CD14-positive monocyte (primary cell): ENCODE results near the gene RBM17. TPM values are rescaled to one million over a fixed set of nuclear protein-coding genes. Genes with fewer than 3 reads are reported as not detected.

ENCODE experiments used
- DNase-seq, 3 donors: peaks; one replicate each; pipeline ENCODE4 v3.0.0-alpha.2; 2011 to 2022
- H2AFZ ChIP-seq: 2 replicates; pipeline ENCODE4 v1.6.0; 2012; ENCODE audit warnings: mild to moderate bottlenecking, low read depth, low read length, inconsistent platforms; ENCODE audit not compliant: insufficient read depth, poor library complexity, severe bottlenecking
- H3K27ac ChIP-seq, 2 donors: 1 replicate in 1 of 2; 2 replicates in 1 of 2; pipeline ENCODE4 v1.5.1; 2012 to 2013; ENCODE audit warnings: low read length in 2 of 2, control low read depth in 1 of 2, inconsistent platforms in 1 of 2, low read depth in 1 of 2, mild to moderate bottlenecking in 1 of 2
- H3K27me3 ChIP-seq, 2 donors: one replicate each; pipeline versions ENCODE4 v1.6.0 to v1.6.1; 2011 to 2013; ENCODE audit warnings: low read length in 2 of 2; ENCODE audit not compliant: control insufficient read depth in 2 of 2, insufficient read depth in 2 of 2
- H3K36me3 ChIP-seq, 2 donors: replicated peaks in 1 of 2; 1 replicate in 1 of 2; 2 replicates in 1 of 2; pipeline versions ENCODE4 v1.5.1 to v1.6.1; 2012 to 2013; ENCODE audit warnings: low read length in 2 of 2, control low read depth in 1 of 2, inconsistent platforms in 1 of 2, mild to moderate bottlenecking in 1 of 2; ENCODE audit not compliant: insufficient read depth in 2 of 2, control insufficient read depth in 1 of 2
- H3K4me1 ChIP-seq, 2 donors: 1 replicate in 1 of 2; 2 replicates in 1 of 2; pipeline versions ENCODE4 v1.5.1 to v1.6.1; 2012 to 2013; ENCODE audit warnings: low read length in 2 of 2, control low read depth in 1 of 2, inconsistent platforms in 1 of 2, mild to moderate bottlenecking in 1 of 2, moderate library complexity in 1 of 2; ENCODE audit not compliant: insufficient read depth in 2 of 2, control insufficient read depth in 1 of 2
- H3K4me2 ChIP-seq: replicated peaks from 2 replicates; pipeline ENCODE3; 2012; ENCODE audit warnings: low read length, moderate library complexity, mild to moderate bottlenecking; ENCODE audit not compliant: poor library complexity, severe bottlenecking; ENCODE audit errors: extremely low read depth
- H3K4me3 ChIP-seq, 3 experiments: fragments of 200-600 bp in 1 of 3; sonication (generic) in 1 of 3; replicated peaks in 1 of 3; 1 replicate in 2 of 3; 2 replicates in 1 of 3; pipeline ENCODE4 v1.5.1; 2011 to 2013; ENCODE audit warnings: low read length in 3 of 3, mild to moderate bottlenecking in 3 of 3, control low read depth in 2 of 3, low read depth in 2 of 3, inconsistent platforms in 1 of 3, moderate library complexity in 1 of 3
- H3K79me2 ChIP-seq: 2 replicates; pipeline ENCODE4 v1.6.0; 2012; ENCODE audit warnings: mild to moderate bottlenecking, control low read depth, inconsistent platforms, low read length, moderate library complexity; ENCODE audit not compliant: insufficient read depth
- H3K9ac ChIP-seq: 2 replicates; pipeline ENCODE4 v1.6.0; 2017; ENCODE audit warnings: low read length, mild to moderate bottlenecking; ENCODE audit not compliant: insufficient read depth, poor library complexity, severe bottlenecking
- H3K9me3 ChIP-seq, 2 donors: replicated peaks in 1 of 2; 1 replicate in 1 of 2; 2 replicates in 1 of 2; pipeline versions ENCODE4 v1.5.1 to v1.6.1; 2012 to 2013; ENCODE audit warnings: low read length in 2 of 2, control low read depth in 1 of 2; ENCODE audit not compliant: control insufficient read depth in 1 of 2, insufficient read depth in 1 of 2
- H4K20me1 ChIP-seq: 2 replicates; pipeline ENCODE4 v1.6.0; 2012; ENCODE audit warnings: mild to moderate bottlenecking, low read length, control low read depth, moderate library complexity; ENCODE audit not compliant: insufficient read depth
- H3K27ac Mint-ChIP-seq, 7 donors: one replicate each; pipeline ENCODE4 v1.8.0; 2020; ENCODE audit warnings: mild to moderate bottlenecking in 7 of 7, mixed read lengths in 7 of 7, moderate library complexity in 6 of 7, inconsistent platforms in 2 of 7
- H3K27me3 Mint-ChIP-seq, 3 donors: one replicate each; pipeline ENCODE4 v1.8.0; 2021 to 2022; ENCODE audit warnings: low read depth in 3 of 3, mild to moderate bottlenecking in 3 of 3, mixed read lengths in 3 of 3, moderate library complexity in 3 of 3, inconsistent platforms in 1 of 3
- H3K36me3 Mint-ChIP-seq, 2 donors: one replicate each; pipeline ENCODE4 v1.8.0; 2020; ENCODE audit warnings: mixed read lengths in 2 of 2, inconsistent platforms in 1 of 2, mild to moderate bottlenecking in 1 of 2
- H3K4me1 Mint-ChIP-seq: one replicate; pipeline ENCODE4 v1.8.0; 2020; ENCODE audit warnings: mild to moderate bottlenecking, mixed read lengths
- H3K4me3 Mint-ChIP-seq, 2 donors: one replicate each; pipeline ENCODE4 v1.8.0; 2020; ENCODE audit warnings: mild to moderate bottlenecking in 2 of 2, mixed read lengths in 2 of 2, moderate library complexity in 1 of 2
- H3K9me3 Mint-ChIP-seq, 7 donors: one replicate each; pipeline ENCODE4 v1.8.0; 2020 to 2022; ENCODE audit warnings: mixed read lengths in 7 of 7, mild to moderate bottlenecking in 6 of 7, moderate library complexity in 6 of 7, inconsistent platforms in 2 of 7
- WGBS: methylation state at CpG from one replicate; pipeline ENCODE4 v1.1.5; 2013; ENCODE audit warnings: missing lambda C conversion rate; ENCODE audit not compliant: insufficient coverage; 5-methylcytosine and 5-hydroxymethylcytosine counted together
- intact Hi-C, 2 donors: fragments of 100-400 bp; cut with micrococcal nuclease; formaldehyde crosslinking; loops; one replicate each; pipeline versions ENCODE4 v1.15.0 to v1.15.1; 2023
- polyA plus RNA-seq, 3 donors: library from polyadenylated mRNA; depleted of rRNA in 1 of 3; unstranded in 2 of 3; stranded (reverse) in 1 of 3; fragments of 300-500 nt in 2 of 3; fragments of >200 nt in 1 of 3; fragmentation: Illumina TruSeq in 2 of 3; gene quantifications; 1 replicate in 2 of 3; 2 replicates in 1 of 3; pipeline ENCODE4 v1.2.3, GENCODE V29; 2012 to 2021
- TF ChIP-seq, protein P1 (sequence below): fragments of 200-600 bp; IDR thresholded peaks from one replicate; pipeline ENCODE4 v1.8.0; 2022; ENCODE audit warnings: antibody characterized with exemption, mild to moderate bottlenecking

RBM17 gene
- polyA plus RNA-seq, 3 donors, result 37.2 to 51.4 (median 44.5) TPM

DNA sequence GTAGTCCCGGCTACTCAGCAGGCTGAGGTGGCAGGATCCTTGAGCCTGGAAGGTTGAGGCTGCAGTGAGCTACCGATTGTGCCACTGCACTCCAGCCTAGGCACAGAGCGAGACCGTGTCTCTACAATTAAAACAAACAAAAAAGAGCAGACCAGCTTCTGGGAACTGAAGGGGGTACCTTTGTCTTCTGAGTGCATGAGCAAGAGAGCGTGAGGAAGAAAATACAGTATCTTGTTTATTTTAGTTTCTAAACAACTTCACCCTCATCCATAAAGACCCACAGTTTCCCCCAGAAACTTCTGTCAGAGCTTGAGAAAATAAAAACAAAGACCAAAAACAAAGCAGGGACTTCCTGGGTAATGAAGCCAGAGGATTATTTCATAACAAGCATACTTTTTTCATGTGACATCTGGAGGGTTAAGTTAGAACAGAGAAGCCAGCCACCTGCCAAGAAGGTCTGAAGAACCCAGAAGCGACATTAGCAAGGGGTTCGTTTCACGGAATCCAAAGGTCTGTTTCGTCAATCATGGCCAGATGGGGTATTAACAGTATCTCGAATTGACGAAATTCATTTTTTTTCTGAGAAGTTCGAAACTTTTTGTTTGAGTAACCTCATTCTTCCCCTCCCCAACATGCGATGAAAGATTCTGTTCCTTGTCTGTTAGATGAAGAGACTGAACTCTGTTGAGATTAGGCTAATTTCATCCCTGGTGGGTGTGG is 16.5 kb upstream of the RBM17 start:
- Histone ChIP-seq H3K36me3 (no peaks in the 10 kb centered on the region), H4K20me1 (no peaks in the 10 kb centered on the region), H3K4me3 (peak overlapping the region in 1 of 3 experiments; percentile 27), H3K4me2 (peak overlapping the region; percentile 35), H3K79me2 (no peaks in the 10 kb centered on the region), H2AFZ (peak overlapping the region; percentile 34), H3K27me3 (no peaks in the 10 kb centered on the region), H3K9ac (no peak overlapping the region), H3K9me3 (no peaks in the 10 kb centered on the region), H3K27ac (peak overlapping the region in 1 of 2 donors; percentile 63), H3K4me1 (peaks cover 51 to 56% of the 10 kb centered on the region in 2 donors)
- TF ChIP-seq, protein P1, sequence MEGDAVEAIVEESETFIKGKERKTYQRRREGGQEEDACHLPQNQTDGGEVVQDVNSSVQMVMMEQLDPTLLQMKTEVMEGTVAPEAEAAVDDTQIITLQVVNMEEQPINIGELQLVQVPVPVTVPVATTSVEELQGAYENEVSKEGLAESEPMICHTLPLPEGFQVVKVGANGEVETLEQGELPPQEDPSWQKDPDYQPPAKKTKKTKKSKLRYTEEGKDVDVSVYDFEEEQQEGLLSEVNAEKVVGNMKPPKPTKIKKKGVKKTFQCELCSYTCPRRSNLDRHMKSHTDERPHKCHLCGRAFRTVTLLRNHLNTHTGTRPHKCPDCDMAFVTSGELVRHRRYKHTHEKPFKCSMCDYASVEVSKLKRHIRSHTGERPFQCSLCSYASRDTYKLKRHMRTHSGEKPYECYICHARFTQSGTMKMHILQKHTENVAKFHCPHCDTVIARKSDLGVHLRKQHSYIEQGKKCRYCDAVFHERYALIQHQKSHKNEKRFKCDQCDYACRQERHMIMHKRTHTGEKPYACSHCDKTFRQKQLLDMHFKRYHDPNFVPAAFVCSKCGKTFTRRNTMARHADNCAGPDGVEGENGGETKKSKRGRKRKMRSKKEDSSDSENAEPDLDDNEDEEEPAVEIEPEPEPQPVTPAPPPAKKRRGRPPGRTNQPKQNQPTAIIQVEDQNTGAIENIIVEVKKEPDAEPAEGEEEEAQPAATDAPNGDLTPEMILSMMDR, result no peak
- H3K4me3 Mint-ChIP-seq, result peak overlapping the region; percentile 15 to 20
- intact Hi-C loops, result no loop called here
- H3K36me3 Mint-ChIP-seq, result peaks cover 0 to 5% of the 10 kb centered on the region in 2 donors
- peaks cover 0 to 2% (median 0%) of the 10 kb centered on the region in 7 donors for H3K9me3 Mint-ChIP-seq
- peak overlapping the region in 6 of 7 donors; percentile 0 to 87 (median 58) for H3K27ac Mint-ChIP-seq
- DNase-seq, result no peak
- 18% methylated on average over 3 of the region's 13 CpGs for WGBS
- H3K27me3 Mint-ChIP-seq, result peaks cover 0 to 4% (median 4%) of the 10 kb centered on the region in 3 donors
- H3K4me1 Mint-ChIP-seq, result peaks cover 60% of the 10 kb centered on the region

GRCh38 chr10:6074489-6075301 is 14.1 kb upstream of the RBM17 start:
- Histone ChIP-seq H3K36me3 (no peaks in the 10 kb centered on the region), H2AFZ (peak overlapping the region; percentile 17), H3K79me2 (no peaks in the 10 kb centered on the region), H3K9ac (no peak overlapping the region), H3K4me1 (peaks cover 28 to 34% of the 10 kb centered on the region in 2 donors), H3K4me2 (no peak overlapping the region), H3K27ac (no peak overlapping the region), H3K9me3 (no peaks in the 10 kb centered on the region), H4K20me1 (no peaks in the 10 kb centered on the region), H3K27me3 (no peaks in the 10 kb centered on the region), H3K4me3 (no peak overlapping the region)
- peaks cover 0 to 5% of the 10 kb centered on the region in 2 donors for H3K36me3 Mint-ChIP-seq
- H3K4me1 Mint-ChIP-seq, result peaks cover 37% of the 10 kb centered on the region
- WGBS, result 94% methylated on average over 15 of the region's 17 CpGs
- intact Hi-C loops, result no loop called here
- TF ChIP-seq, protein P1, result no peak
- DNase-seq, result no peak
- H3K27me3 Mint-ChIP-seq, result peaks cover 2 to 4% (median 4%) of the 10 kb centered on the region in 3 donors
- H3K9me3 Mint-ChIP-seq, result peaks cover 0 to 2% (median 0%) of the 10 kb centered on the region in 7 donors
- peak overlapping the region in 2 of 7 donors; percentile 6 to 54 for H3K27ac Mint-ChIP-seq
- H3K4me3 Mint-ChIP-seq, result no peak overlapping the region
